ENCODE measurements around the gene GPD1.

DNA sequence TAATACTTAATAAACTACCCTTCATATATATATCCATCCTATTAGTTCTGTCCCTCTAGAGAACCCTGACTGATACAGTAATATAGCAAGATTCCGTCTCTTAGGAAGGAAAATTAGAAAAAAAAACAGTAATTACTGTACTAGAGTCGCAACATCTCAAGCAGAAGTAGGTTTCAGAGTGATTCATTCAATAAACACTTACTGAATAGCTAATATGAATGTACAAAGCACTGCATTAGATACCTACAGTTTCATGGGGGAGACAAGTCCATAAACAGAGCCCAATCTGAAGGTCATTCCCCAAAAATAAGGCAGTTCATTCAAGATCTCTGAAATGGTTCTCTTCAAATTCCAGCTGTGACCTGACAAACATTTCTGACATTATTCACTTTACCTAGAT, 53.5 kb downstream of the GPD1 start:
- TF ChIP-seq EZH2 (IDR thresholded peaks at IDR 0.05) (no peak), POLR2AphosphoS5 (IDR thresholded peaks at IDR 0.05; ENCODE audit: borderline replicate concordance, low read depth, low read length) (no peak), FOXP2 (optimal IDR thresholded peaks at IDR 0.05; ENCODE audit: control extremely low read depth, extremely low read length, insufficient read depth) (no peak)

Data from SK-N-MC (cell line).